ENCODE data around the gene PHLPP1. TPM values are rescaled to one million over a fixed set of nuclear protein-coding genes. Genes with fewer than 3 reads are reported as not detected.

Gene PHLPP1
- total and polyA plus RNA-seq, 2 of the 4 experiments (the other 2 are of a cell fraction): 3.3 to 3.6 TPM

DNA sequence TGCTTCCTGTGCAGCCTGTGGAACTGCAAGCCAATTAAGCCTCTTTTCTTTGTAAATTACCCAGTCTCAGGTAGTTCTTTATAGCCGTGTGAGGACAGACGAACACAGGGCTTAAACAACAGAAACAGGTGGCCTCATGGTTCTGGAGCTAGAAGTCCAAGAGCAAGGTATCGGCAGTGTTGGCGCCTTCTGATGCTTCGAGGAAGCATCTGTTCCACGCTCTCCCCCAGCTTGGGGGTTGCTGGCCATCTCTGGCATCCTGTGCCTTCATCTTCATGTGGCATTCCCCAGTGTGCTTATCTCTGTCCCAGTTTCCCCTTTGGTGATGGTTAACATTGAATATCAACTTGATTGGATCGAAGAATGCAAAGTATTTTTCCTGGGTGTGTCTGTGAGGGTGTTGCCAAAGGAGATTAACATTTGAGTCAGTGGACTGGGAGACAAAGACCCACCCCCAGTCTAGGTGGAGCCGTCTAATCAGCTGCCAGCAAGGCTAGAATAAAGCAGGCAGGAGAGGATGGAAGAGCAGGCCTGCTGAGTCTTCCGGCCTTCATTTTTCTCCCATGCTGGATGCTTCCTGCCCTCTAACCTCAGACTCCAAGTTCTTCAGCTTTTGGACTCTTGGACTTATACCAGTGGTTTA is 287.6 kb downstream of the PHLPP1 start:
- Histone ChIP-seq H3K23ac (ENCODE audit: low read depth, low read length) (no peak overlapping the region), H2BK20ac (ENCODE audit: low read depth, low read length) (no peak overlapping the region), H2AK5ac (ENCODE audit: low read depth, low read length) (no peak overlapping the region), H2AK9ac (replicated peaks; ENCODE audit: low read depth, low read length, poor library complexity) (no peak overlapping the region), H3K56ac (ENCODE audit: extremely low read depth, insufficient read depth, low read length) (no peak overlapping the region), H3K27ac (ENCODE audit: insufficient read depth, low read length) (no peak overlapping the region), H4K5ac (ENCODE audit: low read depth, low read length) (no peak overlapping the region), H2BK15ac (ENCODE audit: low read depth, low read length) (no peak overlapping the region), H3K18ac (ENCODE audit: low read depth, low read length) (no peak overlapping the region), H3K9ac (ENCODE audit: low read depth, low read length) (no peak overlapping the region), H3K9me1 (ENCODE audit: insufficient read depth, low read length) (no peaks in the 10 kb centered on the region), H3K4me3 (ENCODE audit: insufficient read depth, low read depth, low read length) (no peak overlapping the region), H3K9me3 (ENCODE audit: control insufficient read depth, insufficient read depth, low read length) (no peaks in the 10 kb centered on the region), H3K14ac (replicated peaks; ENCODE audit: low read depth, low read length) (no peak overlapping the region), H3K79me1 (ENCODE audit: low read depth in 1 of 2, low read length in 2 of 2) (no peaks in the 10 kb centered on the region), H2BK120ac (ENCODE audit: low read depth, low read length) (no peak overlapping the region), H3K4ac (ENCODE audit: low read depth, low read length) (no peak overlapping the region), H3K27me3 (ENCODE audit: control insufficient read depth, insufficient read depth, low read length) (peaks cover 10% of the 10 kb centered on the region; the same call in 1 of the 2 replicates), H4K91ac (ENCODE audit: insufficient read depth, low read depth, low read length) (no peak overlapping the region), H4K8ac (ENCODE audit: low read depth in 2 of 2, low read length in 2 of 2) (no peak overlapping the region), H2AFZ (replicated peaks; ENCODE audit: low read length, poor library complexity) (no peak overlapping the region), H2BK5ac (ENCODE audit: low read depth, low read length, poor library complexity, severe bottlenecking) (no peak overlapping the region), H3K36me3 (ENCODE audit: control insufficient read depth, insufficient read depth, low read length) (no peaks in the 10 kb centered on the region), H3K4me1 (ENCODE audit: control insufficient read depth, insufficient read depth, low read length) (no peaks in the 10 kb centered on the region), H3K4me2 (ENCODE audit: low read depth, low read length) (no peak overlapping the region), H4K20me1 (ENCODE audit: insufficient read depth, low read length) (no peaks in the 10 kb centered on the region)
- ChIA-PET CTCF (no interaction called here), POLR2A (ENCODE audit: unreplicated experiment) (no interaction called here)
- TF ChIP-seq BHLHE40 (IDR thresholded peaks at IDR 0.05; ENCODE audit: low read depth, low read length) (no peak), NFE2L2 (IDR thresholded peaks at IDR 0.05; ENCODE audit: low read depth, low read length) (no peak), POLR2A (IDR thresholded peaks at IDR 0.05; ENCODE audit: low read depth, low read length) (no peak), MXI1 (IDR thresholded peaks at IDR 0.05; ENCODE audit: borderline replicate concordance, low read depth, low read length) (no peak), RAD21 (IDR thresholded peaks at IDR 0.05; ENCODE audit: low read length) (no peak), MAZ (IDR thresholded peaks at IDR 0.05; ENCODE audit: borderline replicate concordance, low read depth, low read length) (no peak), SMC3 (IDR thresholded peaks at IDR 0.05; ENCODE audit: low read depth, low read length) (no peak), CHD1 (IDR thresholded peaks at IDR 0.05; ENCODE audit: low read depth, low read length) (no peak), RCOR1 (IDR thresholded peaks at IDR 0.05; ENCODE audit: insufficient replicate concordance, low read length) (no peak), CEBPB (IDR thresholded peaks at IDR 0.05; ENCODE audit: low read depth, low read length) (no peak), FOS (IDR thresholded peaks at IDR 0.05; ENCODE audit: low read depth, low read length) (no peak)
- TF ChIP-seq, protein P1, sequence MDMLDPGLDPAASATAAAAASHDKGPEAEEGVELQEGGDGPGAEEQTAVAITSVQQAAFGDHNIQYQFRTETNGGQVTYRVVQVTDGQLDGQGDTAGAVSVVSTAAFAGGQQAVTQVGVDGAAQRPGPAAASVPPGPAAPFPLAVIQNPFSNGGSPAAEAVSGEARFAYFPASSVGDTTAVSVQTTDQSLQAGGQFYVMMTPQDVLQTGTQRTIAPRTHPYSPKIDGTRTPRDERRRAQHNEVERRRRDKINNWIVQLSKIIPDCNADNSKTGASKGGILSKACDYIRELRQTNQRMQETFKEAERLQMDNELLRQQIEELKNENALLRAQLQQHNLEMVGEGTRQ (IDR thresholded peaks at IDR 0.05; ENCODE audit: low read depth, low read length): no peak
- TF ChIP-seq, protein P2, sequence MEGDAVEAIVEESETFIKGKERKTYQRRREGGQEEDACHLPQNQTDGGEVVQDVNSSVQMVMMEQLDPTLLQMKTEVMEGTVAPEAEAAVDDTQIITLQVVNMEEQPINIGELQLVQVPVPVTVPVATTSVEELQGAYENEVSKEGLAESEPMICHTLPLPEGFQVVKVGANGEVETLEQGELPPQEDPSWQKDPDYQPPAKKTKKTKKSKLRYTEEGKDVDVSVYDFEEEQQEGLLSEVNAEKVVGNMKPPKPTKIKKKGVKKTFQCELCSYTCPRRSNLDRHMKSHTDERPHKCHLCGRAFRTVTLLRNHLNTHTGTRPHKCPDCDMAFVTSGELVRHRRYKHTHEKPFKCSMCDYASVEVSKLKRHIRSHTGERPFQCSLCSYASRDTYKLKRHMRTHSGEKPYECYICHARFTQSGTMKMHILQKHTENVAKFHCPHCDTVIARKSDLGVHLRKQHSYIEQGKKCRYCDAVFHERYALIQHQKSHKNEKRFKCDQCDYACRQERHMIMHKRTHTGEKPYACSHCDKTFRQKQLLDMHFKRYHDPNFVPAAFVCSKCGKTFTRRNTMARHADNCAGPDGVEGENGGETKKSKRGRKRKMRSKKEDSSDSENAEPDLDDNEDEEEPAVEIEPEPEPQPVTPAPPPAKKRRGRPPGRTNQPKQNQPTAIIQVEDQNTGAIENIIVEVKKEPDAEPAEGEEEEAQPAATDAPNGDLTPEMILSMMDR (conservative IDR thresholded peaks at IDR 0.05; ENCODE audit: low read depth, low read length): no peak
- TF ChIP-seq, protein P3, sequence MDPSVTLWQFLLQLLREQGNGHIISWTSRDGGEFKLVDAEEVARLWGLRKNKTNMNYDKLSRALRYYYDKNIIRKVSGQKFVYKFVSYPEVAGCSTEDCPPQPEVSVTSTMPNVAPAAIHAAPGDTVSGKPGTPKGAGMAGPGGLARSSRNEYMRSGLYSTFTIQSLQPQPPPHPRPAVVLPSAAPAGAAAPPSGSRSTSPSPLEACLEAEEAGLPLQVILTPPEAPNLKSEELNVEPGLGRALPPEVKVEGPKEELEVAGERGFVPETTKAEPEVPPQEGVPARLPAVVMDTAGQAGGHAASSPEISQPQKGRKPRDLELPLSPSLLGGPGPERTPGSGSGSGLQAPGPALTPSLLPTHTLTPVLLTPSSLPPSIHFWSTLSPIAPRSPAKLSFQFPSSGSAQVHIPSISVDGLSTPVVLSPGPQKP (IDR thresholded peaks at IDR 0.05; ENCODE audit: borderline replicate concordance, low read depth, low read length): no peak
- no TSS peak for BruUV-seq (replicated peaks)
- DNase-seq (no peak), ATAC-seq (ENCODE audit: low read depth) (no peak)
- in situ Hi-C loops (cut with MboI; ENCODE audit: low sequenced_read_pairs) (loop anchor here (5.0 kb wide), 1 partner anchor 406 kb away; no protein-coding TSS in a partner anchor), intact Hi-C loops (cut with micrococcal nuclease) (no loop called here), dilution Hi-C loops (cut with HindIII; ENCODE audit: low sequenced_read_pairs, unreplicated experiment) (no loop called here)
- WGBS, 2 experiments (ENCODE audit: extremely low coverage in 2 of 2, insufficient read length in 1 of 2): no CpG with 5 or more reads among the region's 9 CpGs

Measured in IMR-90 (cell line).